ENCODE data around the gene CYTH3. TPM values are rescaled to one million over a fixed set of nuclear protein-coding genes. Genes with fewer than 3 reads are reported as not detected.
"Not testable (repeated sequence)": the region's sequence is repeated elsewhere in the genome, so short reads cannot be mapped to it uniquely, and the experiment has no call there.

The CYTH3 gene, protein sequence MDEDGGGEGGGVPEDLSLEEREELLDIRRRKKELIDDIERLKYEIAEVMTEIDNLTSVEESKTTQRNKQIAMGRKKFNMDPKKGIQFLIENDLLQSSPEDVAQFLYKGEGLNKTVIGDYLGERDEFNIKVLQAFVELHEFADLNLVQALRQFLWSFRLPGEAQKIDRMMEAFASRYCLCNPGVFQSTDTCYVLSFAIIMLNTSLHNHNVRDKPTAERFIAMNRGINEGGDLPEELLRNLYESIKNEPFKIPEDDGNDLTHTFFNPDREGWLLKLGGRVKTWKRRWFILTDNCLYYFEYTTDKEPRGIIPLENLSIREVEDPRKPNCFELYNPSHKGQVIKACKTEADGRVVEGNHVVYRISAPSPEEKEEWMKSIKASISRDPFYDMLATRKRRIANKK
- total RNA-seq = 21.1 and 30.7 TPM in 2 replicates

DNA sequence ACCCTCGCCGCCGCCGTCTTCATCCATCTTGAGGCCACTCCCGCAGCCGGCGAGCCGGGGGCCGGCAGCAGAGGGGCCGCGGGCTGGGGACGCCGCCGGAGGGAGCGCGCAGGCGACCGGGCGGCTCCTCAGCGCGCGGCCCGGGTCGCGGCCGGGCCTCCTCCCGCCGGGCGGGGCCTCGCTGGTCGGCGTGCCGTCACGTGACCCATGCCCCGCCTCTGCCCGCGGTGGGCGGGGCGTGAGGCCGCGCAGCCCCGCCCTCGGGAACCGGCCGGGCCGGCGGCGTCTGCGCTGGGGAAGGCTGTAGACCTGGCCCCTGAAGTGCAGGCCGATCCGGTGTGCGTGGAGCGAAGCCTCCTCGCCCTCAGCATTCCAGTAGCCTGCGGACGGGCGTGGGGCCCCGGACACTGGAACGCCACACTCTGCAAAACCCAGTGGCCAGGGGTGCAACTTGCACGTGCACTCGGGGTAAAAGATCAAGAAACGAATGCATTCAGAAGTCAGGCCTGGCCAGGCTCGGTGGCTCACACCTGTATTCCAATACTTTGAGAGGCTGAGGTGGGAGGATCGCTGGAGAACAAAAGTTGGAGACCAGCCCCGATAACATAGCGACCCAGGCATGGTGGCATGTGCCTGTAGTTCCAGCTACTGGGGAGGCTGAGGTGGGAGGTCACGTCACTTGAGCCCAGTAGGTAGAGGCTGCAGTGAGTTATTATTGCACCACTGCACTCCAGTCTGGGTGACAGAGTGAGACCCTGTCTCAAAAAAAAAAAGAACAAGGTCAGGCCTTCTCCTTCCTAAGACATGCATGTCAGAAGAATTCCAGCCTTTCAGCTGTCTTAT lies at the start of gene CYTH3:
Gene CYTH3 (minus strand): TSS at position 144 of the 843 bp plus-strand sequence. CDS start 117 bp downstream, at position 27.
- no peak for DNase-seq (ENCODE audit: extremely low read depth, low read depth, low spot score)

DNA sequence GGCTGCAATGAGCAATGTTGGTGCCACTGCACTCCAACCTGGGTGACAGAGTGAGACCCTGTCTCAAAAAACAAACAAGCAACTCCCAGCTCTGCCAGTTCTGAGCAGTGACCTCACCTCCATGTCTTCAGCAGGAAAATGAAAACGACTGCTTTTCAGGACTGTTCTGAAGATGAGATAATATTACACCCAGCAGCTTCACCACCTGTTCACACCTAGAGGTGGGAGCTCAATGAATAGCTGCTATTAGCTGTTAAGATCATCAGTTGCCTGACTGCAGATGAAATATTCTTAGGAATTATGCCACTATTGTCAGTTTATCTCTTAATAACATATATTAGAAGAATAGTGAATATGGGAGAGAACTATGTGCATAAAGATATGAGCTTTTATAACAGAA lies 48.4 kb upstream of the CYTH3 start:
- DNase-seq (ENCODE audit: extremely low read depth, low read depth, low spot score) = no peak

DNA sequence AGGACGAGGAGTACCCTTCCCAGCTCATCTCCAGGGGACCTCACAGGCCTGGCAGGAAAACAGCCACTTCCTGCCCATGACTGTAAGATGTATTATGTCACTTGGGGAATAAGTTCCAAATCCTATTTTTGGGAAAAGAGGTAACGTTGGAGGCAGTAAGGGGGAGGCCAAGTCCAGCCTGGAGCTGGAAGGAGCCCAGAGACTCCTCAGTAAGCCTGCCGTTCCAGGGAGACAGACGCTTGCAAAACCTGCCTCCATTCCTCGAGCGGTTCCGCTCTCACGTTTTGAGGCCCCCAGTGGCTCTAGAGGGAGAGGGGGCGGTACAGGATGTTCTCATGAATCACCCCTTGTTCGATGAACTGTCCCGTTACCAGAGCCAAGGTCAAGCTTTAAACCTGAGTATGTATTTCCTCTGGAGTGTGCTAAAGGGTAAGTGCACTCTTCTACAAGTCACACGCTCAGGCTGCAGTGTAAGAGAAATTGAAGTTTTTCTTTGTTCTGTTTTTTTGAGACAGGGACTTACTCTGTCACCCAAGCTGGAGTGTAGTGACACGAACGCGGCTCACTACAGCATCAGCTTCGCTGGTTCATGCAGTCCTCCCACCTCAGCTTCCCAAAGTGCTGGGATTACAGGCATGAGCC lies 45.5 kb upstream of the CYTH3 start:
- DNase-seq (ENCODE audit: extremely low read depth, low read depth, low spot score) = no peak

DNA sequence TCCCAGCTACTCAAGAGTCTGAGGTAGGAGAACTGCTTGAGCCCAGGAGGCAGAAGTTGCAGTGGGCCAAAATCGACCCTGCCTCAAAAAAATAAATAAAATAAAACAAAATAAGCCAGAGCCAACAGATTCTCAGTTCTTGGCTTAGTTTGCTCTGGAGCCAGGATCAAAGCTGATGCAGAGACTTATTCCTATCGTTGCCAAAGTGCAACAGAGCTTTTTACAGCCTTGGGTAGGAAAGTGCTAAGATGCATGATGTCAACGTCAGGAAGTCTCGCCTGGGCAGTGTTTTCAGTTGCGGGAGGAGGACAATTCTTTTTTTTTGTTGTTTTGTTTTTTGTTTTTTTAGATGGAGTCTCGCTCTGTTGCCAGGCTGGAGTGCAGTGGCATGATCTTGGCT lies 43.8 kb upstream of the CYTH3 start:
- no peak for DNase-seq (ENCODE audit: extremely low read depth, low read depth, low spot score)

DNA sequence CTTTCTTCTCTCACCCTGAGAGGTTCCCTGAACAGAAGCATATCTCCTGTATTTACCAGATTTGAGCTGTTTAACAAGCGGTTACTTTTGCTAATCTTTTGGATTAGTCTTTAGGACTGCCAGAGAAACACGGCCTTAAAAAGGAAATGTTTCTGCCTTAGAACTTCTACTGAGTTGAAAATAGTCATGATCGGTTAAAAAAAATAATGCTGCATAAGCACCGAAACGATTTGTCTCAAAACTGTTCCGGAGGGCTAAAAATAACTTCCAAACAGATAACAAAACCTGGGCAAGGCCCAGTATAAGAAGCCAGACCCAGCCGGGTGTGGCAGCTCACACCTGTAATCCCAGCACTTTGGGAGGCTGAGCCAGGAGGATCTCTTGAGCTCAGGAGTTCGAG lies 43.3 kb upstream of the CYTH3 start:
- DNase-seq (ENCODE audit: extremely low read depth, low read depth, low spot score) = no peak

DNA sequence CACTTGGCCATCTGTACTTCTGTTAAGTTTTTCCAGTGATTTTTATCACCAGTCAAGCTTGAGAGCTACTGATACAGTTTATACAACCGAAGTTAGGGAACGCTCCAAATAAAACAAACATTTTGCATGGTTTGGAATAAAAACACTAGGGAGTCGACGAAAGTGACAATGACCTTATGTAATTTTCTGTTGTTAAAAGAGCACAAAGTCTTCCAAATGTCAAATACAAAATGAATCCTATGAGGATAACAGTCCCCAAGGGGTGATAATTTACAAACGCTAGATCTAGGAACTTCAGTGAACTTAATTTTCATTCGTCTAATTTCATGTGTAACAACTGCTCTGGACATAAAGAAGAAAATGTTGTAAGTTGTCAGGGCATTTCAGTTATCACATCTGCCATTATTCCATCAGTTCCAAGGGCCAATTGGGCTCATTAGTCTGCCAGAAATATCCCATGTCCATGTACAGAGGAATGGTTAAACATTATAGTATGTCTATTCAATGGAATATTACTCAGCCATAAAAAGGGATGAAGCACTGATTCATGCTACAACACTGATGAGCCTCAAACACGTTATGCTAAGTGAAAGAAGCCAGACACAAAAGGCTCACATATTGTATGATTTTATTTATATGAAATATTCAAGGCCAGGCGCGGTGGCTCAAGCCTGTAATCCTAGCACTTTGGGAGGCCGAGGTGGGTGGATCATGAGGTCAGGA lies 38.0 kb upstream of the CYTH3 start:
- DNase-seq (ENCODE audit: extremely low read depth, low read depth, low spot score) = no peak

DNA sequence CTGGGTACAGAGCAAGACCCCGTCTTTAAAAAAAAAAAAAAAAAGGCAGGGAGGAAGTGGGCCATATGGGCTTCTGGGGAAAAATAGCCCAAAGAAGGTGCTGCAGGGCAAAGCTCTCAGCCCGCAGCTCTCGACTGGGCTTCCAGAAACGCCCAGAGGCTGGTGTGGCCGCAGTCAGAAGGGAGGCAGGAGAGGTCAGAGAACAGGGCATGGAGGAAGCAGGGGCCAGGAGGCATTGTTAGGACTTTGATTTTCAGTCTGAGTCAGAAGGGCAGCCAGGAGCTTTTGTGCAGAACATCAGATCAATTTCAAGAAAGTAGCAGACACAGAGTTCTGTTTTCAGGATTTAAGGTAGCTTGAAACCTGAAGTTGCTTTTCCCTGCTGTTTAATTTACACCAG lies 35.3 kb upstream of the CYTH3 start:
- no peak for DNase-seq (ENCODE audit: extremely low read depth, low read depth, low spot score)

DNA sequence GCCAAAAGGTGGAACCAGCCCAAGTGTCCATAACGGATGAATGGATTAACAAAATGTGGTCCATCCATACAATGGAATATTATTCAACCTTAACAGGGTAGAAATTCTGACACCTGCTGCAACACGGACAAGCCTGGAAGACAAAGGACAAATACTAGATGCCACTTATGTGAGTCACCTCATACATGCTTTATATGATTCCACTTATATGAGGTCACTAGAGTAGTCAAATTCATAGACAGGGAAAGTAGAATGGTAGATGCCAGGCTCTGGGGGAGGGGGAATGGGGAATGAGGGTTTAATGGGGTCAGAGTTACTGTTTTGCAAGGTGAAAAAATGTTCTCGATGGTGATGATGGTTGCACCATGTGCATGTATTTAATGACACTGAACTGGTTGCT lies 34.0 kb upstream of the CYTH3 start:
- DNase-seq (ENCODE audit: extremely low read depth, low read depth, low spot score) = no peak

DNA sequence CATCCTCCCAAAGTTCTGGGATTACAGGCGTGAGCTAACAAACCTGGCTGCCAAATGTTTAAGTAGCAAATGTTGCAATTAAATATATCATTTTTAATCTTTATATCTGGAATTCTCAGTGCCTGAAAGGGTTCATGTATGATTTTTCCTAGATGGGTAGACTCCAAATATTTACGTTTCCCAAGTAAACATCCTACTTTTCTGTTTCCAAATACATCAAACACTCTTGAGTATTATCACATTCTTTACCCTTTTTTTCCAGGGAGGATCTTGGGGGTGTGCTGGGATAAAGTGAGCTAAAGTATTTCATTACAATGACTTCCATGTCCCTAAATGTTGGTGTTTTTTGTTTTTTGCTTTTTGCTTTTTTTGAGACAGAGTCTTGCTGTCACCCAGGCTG lies 32.9 kb upstream of the CYTH3 start:
- no peak for DNase-seq (ENCODE audit: extremely low read depth, low read depth, low spot score)

DNA sequence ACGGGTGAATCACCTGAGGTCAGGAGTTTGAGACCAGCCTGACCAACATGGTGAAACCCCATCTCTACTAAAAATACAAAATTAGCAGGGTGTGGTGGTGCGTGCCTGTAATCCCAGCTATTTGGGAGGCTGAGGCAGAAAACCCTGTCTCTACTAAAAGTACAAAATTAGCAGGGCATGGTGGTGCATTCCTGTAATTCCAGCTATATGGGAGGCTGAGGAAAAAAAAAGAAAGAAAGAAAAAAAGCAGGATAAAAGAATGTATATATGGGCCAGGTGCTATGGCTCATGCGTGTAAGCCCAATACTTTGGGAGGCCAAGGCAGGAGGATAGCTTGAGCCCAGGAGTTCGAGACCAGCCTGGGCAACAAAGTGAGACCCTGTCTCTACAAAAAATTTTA lies 29.0 kb upstream of the CYTH3 start:
- not testable (repeated sequence) for DNase-seq (ENCODE audit: extremely low read depth, low read depth, low spot score)

DNA sequence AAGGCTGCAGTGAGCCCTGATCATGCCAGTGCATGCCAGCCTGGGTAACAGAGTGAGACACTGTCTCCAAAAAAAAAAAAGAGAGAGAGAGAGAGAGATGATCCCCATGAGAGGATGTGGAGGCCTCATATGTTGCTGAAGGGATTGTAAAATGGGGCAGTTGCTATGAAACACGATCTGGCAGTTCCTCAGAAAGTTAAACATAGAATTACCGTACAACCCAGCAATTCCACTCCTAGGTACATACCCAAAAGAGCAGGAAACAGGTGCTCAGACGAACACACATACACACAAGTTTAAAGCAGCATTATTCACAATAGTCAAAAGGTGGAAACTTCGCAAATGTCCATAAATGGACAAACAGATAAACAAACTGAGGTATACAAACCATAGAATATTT lies 27.4 kb upstream of the CYTH3 start:
- no peak for DNase-seq (ENCODE audit: extremely low read depth, low read depth, low spot score)

DNA sequence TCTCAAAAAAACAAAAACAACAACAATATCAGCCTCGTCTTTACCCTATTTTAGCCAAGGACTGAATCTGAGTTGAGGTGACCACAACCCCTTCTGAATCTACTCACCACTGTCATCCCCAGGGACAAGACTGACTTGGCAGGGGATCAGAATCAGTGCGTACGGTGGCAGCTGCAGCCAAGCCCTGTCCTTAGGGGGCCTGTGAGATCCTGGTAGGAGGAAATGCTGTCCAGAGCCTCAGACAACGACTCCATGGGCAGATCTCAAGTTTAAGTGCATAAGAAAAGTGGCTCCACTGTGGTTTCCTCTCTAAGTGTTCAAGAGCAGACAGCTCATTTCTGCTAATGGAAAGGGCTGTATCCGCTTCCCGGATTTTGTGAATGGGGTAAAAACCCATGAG lies 22.4 kb upstream of the CYTH3 start:
- no peak for DNase-seq (ENCODE audit: extremely low read depth, low read depth, low spot score)

DNA sequence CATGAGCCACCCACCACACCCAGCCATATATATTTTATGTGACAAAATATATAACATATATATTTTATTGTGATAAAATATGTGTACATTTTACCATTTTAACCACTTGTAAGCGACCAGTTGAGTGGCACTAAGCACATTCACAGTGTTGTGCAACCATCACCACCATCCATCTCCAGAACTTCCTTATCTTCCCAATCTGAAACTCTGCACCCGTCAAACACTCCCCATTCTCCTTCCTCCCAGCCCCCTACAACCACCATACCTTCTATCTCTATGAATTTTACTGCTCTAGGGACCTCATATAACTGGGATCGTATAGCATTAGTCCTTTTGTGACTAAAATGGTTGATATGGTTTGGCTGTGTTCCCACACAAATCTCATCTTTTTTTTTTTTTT lies 20.8 kb upstream of the CYTH3 start:
- no peak for DNase-seq (ENCODE audit: extremely low read depth, low read depth, low spot score)

DNA sequence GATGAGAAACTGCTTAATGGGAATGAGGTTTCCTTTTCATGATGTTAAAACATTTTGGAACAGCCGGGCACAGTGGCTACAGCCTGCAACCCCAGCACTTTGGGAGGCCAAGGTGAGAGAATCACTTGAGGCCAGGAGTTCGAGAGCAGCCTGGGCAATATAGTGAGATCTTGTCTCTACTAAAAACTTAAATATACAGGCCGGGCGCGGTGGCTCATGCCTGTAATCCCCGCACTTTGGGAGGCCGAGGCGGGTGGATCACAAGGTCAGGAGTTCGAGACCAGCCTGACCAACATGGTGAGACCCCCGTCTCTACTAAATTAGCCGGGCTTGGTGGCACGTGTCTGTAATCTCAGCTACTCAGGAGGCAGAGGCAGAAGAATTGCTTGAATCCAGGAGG lies 19.5 kb upstream of the CYTH3 start:
- not testable (repeated sequence) for DNase-seq (ENCODE audit: extremely low read depth, low read depth, low spot score)

DNA sequence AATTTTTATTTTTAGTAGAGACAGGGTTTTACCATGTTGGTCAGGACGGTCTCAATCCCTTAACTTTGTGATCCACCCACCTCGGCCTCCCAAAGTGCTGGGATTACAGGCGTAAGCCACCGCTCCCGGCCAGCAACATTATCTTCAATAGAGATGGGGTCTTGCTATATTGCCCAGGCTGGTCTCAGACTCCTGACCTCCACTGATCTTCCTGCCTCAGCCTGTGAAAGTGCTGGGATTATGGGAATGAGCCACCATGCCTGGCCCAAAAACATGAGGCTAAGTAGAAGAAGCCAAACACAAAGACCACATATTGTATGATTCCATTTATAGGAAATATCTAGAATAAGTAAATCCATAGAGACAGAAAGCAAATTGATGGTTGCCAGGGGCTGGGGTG lies 19.1 kb upstream of the CYTH3 start:
- no peak for DNase-seq (ENCODE audit: extremely low read depth, low read depth, low spot score)

DNA sequence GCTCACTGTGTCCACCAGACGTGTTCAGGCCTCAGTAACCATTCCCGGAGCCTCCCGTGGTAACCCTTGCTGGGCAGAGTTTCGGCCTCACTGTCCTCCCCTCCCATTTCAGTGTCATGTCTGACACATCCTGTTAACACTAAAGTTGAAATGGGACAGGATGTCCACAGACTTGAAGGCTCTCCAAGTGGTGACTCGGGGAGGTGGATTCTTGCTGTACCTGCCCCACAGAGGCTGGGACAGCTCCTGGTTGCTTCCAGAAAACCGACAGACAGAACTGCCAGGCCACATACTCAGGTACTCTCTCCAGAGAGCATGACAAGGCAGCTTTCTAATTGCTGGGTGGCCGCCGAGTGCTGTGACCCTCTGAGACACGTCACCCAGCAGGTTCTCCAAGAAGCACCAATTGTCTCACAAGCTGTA lies 17.9 kb upstream of the CYTH3 start:
- no peak for DNase-seq (ENCODE audit: extremely low read depth, low read depth, low spot score)

DNA sequence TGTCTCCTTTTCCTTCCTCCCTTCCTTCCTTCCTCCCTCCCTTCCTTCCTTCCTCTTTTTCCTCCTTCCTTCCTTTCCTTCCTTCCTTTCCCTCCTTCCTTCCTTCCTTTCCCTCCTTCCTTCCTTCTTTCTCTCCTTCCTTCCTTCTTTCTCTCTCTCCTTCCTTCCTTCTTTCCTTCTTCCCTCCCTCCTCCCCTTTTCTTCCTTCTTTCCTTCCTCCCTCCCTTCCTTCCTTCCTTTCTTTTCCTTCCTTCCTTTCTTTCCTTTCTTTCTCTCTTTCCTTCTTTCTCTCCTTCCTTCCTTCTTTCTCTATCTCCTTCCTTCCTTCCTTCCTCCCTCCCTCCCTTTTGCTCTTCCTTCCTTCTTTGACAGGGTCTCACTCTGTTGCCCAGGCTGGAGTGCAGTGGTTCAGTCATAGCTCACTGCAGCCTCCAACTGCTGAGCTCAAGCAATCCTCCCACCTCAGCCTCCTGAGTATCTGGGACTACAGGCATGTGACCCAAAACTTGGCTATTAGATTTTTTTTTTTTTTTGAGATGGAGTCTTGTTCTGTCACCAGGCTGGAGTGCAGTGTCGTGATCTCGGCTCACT lies 15.9 kb upstream of the CYTH3 start:
- DNase-seq (ENCODE audit: extremely low read depth, low read depth, low spot score) = no peak

DNA sequence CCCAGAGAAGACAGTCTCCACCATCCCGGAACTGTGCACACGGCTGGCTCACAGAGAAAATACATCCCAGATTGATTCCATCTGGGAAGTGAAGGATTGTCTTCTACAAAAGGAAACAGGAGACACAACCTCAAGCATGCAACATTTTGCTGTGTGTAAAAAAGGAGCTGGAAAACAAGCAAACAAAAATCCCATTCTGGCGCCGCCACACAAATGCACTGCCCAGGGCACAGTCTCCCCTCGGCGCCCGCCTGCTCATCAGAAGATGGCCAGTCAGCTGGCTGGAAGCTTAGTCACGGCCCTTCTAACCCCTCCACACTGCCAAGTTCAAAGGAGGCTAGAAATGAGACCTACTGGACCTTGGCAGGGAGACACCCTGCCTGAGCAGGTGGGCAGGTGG lies 14.1 kb upstream of the CYTH3 start:
- DNase-seq (ENCODE audit: extremely low read depth, low read depth, low spot score) = no peak

DNA sequence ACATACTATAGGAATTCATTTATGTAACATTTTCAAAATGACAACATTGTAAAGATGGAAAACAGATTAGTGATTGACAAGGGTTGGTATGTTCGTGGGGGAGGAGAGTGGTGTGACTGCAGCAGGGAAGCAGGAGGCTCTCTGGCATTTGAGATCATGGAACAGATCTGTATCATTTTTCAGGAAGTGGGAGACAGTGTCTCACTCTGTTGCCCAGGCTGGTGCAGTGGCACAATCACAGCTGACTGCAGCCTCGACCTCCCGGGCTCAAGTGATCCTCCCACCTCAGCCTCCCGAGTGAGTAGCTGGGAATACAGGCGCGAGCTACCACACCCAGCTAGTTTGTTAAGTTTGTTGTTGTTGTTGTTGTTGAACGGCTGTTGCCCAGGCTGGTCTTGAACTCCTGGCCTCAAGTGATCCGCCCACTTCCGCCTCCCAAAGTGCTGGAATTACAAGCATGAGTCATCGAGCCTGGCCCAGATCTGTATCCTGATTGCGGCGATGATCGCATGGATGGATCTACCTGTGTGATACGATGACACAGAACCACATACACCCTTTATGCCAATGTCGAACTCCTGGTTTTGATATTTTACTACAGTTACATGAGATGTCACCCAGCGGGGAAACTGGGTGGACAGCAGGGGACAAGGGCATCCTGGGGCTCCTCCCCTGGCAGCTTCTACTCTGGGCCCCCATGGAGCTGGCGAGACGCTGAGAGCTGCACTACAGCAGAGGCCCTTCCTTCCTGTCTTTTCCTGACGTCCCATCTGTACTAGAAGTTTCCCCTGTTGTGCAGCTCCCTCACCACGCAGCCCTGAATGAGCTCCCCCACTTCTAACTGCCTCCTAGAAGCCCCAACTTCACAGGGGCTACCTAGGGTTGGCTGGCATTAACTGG lies 12.3 kb upstream of the CYTH3 start:
- DNase-seq (ENCODE audit: extremely low read depth, low read depth, low spot score) = no peak

DNA sequence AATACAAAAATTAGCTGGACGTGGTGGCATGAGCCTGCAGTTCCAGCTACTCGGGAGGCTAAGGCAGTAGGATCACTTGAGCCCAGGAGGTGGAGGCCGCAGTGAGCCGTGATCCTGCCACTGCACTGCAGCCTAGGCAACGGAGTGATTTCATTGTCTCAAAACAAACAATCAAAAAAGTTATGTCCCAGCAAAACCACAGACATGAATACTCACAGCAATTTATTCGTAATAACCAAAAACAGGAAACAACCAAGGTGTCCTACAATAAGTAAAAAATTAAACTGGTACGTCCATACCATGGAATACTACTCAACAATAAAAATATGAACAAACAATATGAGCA lies 11.6 kb upstream of the CYTH3 start:
- no peak for DNase-seq (ENCODE audit: extremely low read depth, low read depth, low spot score)
